Measurements from ENCODE around the gene SH3BGRL2. TPM values are rescaled to one million over a fixed set of nuclear protein-coding genes. Genes with fewer than 3 reads are reported as not detected.
"Not testable (repeated sequence)": the region's sequence is repeated elsewhere in the genome, so short reads cannot be mapped to it uniquely, and the experiment has no call there.

SH3BGRL2 gene
- total RNA-seq, 1 donor from 2014 or later = 19.5 TPM

DNA sequence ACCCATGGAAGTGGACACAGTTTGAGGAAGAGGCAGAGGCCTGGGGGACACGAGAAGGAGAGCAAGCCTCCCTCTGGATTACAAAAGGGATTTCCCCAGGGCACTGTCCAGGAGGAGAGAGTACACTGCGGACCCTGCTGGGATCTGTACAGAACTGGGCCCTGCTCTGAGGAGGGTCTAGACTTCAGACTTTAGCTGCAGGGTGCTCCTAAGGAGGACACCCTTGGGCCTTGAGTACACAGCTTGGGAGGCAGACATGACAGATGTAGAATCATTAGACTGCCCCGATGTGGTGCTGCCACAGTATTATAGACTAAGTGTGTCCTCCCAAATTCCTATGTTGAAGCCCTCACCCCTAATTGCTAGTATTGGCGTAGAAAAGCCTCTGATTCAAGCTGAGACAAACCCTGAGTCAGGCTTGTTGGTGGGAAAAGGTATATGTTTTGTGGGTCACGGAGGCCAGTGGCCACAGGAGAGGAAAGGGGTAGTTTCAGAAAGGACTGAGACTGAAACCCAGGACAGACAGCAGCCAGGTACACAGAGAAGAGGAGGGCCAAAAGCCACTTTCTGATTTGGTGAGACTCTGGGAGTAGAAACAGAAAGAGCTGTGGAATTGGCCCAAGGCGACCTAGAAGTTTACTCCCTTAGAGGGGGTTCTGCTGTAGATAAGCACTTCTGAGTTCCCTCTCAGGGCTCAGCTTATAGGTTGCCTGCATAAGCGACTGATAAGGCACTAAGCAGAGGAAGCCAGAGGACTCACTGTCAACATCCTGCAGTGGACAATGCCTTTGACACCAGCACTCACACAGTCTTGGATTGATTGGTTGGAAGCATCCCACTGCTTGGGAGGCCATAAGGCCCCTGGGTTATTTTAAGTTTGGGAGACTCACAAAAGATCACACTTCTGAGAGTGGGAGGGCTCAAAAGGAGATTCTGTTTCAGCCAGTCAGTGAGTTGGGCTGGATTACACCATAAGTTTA lies 16.5 kb upstream of the SH3BGRL2 start:
- DNase-seq = no peak

DNA sequence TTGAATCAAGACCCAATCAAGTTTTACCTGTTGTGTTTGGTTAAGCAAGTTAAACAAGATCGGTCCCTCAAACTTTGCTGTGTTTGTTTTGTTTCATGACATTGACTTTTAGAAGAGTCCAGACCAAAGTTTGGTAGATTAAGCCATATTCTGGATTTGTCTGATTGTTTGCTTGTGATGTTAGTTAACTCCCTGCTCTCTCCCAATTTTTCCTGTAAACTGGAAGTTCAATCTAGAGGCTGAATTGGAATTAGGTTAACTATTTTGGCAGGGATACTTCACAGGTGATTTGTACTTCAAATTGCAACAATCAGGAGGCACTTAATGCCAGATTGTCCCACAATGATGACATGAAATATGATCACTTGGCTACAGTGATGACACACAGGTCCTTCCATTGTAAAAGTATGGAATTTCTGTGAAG lies 13.6 kb upstream of the SH3BGRL2 start:
- no peak for DNase-seq

DNA sequence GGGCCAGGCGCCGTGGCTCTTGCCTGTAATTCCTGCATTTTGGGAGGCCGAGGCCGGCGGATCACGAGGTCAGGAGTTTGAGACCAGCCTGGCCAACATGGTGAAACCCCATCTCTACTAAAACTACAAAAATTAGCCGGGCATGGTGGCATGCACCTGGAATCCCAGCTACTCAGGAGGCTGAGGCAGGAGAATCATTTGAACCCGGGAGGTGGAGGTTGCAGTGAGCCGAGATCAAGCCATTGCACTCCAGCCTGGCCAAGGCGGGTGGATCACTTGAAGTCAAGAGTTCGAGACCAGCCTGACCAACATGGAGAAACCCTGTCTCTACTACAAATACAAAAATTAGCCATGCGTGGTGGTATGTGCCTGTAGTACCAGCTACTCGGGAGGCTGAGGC lies 12.7 kb upstream of the SH3BGRL2 start:
- not testable (repeated sequence) for DNase-seq

DNA sequence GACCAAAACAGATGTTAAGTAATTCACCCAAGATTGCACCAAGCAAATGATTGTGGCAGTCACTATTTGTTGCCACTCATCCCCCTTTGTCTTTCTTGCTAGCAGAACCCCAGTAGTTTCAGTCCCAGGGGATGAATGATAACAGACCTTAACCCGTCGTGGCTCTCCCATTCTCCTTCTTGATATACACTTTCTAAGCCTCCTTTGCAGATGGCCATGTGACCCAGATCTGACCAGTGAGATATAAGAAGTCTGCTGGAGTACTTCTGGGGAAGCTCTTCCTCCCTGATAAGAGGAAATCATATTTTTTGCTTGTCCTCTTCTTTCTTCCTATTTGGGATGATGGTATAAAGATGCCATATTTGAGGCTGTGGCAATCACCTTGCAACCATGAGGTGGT lies 9.6 kb upstream of the SH3BGRL2 start:
- DNase-seq = no peak

DNA sequence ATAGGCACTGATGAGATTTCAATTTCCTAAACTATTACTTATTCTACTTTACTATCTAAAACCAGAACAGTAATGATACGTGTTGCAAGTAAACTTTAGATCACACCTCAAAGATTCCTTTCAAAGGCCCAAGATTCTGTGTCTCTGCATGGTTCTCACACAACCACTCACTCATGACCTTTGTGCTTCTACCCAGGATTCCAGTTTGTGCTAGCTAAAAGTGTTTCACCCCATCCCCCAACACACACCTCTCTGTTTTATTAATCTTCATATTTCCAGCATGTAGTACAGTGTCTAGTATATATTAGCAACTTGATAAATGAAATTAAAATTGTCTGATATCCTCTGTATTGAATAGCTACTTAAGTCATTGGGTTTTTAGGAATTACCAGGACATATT lies 8.8 kb upstream of the SH3BGRL2 start:
- no peak for DNase-seq

DNA sequence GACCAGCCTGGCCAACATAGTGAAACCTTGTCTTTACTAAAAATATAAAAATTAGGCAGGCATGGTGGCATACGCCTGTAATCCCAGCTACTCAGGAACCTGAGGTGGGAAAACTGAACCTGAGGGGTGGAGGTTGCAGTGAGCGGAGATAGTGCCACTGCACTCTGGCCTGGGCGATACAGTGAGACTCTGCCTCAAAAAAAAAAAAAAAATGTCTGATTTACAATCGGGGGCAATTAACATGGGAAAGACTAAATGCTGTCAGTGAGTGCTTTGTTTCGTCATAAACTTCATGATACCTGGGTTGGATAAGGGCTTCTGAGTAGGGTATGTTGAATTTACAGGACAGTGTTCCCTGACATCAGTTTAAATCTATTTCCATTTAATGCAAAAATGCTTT lies 8.0 kb upstream of the SH3BGRL2 start:
- no peak for DNase-seq

DNA sequence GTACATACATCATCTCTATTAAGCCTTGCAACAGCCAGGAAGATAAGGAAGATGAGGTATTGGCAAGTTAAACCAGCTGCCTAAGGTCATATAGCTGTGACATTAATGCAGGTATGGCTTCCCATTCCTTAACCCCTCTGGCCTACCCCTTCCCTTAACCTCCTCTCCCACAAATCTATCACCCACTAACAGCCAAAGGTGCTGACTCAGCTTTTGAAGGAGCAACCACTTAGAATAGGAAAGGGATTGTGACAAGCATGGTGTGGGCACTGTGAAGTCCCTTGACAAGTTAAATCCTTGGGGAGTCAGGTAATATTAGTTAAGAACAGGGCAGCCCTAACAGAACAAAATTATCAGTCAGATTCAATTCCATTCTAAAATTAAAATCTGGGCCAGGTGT lies 5.4 kb upstream of the SH3BGRL2 start:
- no peak for DNase-seq

DNA sequence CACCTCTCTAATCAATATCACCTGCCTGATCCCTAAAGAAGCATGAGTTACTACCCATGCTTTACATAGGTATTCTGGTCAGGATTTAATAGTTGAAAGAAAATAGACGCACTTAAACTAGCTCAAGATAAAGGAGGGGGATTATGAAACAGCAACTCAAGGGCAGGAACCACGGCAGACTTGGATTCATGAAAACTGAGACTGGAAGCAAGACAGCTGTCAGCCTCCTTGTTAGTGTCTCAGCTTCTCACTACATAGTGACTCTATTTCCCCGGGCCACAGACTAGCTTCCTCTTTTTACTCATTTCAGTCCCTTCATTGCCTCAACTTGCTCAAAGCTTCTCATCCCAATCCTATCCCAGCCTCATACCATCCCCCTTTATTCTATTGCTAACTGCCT lies 4.3 kb upstream of the SH3BGRL2 start:
- DNase-seq = no peak

DNA sequence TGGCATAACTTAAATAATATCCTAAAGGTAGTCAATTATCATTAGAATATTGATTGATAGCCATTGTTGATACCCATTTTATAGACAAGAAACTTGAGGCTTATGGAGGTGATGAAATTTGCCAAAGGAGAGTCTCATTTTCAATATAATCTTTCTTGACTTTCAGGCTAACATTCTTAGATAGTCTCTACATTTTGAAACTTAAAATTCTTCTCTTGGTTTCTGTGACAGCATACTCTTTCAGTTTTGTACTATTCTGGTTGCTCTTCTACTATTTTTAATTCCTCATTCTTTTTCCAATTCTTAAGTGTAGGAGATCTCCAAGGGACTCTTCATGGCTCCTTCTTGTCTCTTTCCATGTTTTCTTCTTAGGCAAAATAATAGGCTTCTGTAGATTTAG lies 3.7 kb upstream of the SH3BGRL2 start:
- DNase-seq = no peak

DNA sequence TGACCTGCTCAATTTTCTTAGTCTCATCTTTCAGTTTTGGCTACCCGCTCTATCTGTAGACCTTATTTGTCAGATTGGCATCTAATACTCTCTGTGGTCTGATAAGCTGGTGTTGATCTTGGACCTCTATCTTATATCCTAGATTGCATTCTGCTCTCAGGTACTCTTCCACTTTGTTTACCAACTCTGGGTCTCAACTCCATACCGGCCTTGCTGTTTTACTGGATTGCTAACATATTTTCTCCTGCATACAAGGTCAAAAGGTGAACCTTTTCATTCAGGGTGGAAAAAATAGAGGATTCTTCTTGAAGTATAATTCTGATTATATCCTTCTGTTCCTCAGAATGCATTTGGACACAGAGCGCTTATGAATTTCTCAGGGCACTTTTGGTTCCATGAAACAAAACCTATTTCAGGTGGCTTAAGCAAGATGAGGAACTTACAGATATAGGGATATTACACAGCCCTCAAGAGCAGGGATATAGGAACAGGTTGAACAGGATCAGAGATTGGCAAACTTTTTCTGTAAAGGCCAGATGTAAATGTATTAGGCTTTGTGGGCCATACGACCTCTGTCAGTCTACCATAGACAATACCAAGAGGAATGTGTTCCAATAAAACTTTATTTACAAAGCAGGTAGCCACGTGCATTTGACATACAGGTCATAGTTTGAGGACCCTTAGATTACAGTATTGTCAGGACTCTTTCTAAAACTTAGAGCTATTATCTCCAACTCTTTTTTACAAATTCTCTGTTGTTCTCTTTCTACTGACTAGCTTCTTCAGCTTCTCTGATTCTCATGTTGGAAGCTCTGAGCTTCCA lies 2.5 kb upstream of the SH3BGRL2 start:
- DNase-seq = no peak

DNA sequence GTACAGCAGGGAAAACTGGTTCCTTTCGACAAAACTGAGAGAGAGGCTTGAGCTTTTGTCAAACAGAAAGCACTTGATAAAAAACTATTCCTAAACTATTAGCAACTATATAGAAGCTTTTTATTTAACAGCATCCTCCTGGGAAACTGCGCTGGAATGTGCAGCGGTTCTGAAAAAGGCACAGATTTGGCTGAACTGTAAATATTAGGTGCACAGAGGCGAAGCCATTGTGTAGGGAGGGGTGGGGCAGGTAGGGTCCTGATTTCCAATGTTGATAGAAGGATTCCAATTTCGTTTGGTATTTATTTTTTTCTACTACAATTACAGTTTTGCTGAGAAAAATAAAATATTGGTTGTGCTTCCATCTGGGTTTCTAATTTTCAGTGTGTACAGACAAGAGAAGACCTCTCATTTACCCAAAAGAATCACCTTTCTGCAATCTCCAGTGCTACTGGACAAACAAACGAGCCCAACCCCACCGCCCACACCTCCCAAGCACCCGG lies 698 bp upstream of the SH3BGRL2 start:
- no peak for DNase-seq

DNA sequence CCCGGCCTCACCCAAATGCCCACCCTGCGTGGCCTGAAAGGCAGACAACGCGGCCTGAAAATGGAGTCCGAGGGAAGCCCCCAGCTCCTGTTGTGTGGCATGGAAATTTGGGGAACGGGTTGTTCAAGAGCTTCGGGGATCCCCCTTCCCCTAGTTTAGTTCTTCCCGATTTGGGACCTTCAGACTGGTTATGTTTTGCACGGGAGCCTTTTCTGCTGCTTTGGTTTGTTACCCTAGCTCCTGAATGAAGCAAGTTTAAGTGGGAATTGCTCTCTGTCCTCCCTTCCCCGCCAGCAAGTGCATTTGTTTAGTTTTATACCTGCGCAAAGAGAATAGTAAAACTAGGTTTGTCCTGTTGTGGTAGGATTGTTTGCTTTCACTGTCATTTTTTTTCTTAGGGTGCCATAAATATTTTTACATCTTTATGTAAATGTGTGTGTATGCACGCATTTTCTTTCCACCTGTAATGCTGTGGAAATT lies 604 bp downstream of the SH3BGRL2 start:
- no peak for DNase-seq

DNA sequence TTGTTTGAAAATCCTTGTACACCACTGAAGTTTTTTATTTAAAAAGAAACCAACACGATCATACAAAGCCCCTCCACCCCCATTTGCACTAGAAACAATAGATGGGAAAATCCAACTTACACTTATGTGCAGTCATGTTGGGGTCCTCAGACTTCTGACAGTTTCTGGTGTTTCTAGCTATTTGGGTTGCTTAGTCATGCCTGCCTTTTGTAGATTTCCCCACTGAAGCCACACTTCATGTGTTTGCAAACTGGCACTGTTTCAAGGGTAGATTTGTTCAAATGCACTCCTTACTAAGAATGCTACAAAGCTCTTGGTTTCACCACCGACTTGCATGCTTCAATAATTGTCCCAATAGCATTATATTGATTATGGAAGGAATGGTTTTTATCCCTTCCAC lies 1.5 kb downstream of the SH3BGRL2 start:
- no peak for DNase-seq

DNA sequence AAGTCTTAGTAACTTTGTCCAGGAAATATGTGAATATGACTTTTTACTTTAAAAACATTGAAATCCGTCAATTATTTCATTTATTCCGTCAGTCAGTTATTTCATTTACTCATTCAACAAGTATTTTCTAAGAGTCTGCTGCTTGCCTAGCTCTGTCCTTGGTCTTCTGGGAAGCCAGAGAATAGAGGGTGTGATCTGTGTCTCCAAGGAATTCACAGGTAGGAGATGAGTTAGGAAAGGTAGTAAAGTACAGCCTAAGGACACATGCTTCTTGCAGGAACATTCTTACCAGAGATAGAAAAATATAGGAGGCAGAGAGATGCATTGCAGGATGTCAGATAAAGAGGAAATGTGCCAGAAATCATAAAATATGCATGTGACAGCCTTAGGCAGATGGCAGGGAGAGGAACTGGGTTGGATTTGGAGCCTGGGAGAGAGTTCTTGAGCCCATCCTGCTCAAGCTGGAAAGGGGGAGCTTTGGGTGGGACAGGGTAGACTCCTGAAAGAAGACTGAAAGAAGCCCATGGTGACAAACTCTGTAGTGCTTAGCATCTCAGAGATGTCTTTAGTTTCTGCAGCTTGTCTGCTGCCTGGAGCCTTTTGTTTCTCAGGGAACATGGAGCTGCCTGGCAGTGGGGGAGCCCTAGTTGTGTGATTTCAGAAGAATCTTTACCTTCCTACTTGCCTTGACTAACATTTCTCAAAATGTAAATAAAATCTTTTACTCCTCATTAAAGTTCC lies 3.5 kb downstream of the SH3BGRL2 start:
- no peak for DNase-seq

DNA sequence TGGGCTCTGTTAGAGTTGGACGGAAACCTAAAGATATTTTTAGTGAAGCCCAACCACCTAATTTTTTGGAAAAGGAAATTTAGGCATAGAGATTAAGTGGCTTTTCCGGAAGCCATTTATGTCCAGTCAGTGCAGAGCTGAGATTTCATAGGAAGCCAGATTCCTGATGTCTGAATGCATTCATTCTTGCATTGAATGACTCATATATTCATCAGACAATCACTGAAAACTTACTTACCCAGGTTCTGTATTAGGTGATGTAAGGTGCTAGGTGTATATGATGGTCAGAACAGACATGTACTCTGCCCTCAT lies 4.1 kb downstream of the SH3BGRL2 start:
- DNase-seq = no peak

DNA sequence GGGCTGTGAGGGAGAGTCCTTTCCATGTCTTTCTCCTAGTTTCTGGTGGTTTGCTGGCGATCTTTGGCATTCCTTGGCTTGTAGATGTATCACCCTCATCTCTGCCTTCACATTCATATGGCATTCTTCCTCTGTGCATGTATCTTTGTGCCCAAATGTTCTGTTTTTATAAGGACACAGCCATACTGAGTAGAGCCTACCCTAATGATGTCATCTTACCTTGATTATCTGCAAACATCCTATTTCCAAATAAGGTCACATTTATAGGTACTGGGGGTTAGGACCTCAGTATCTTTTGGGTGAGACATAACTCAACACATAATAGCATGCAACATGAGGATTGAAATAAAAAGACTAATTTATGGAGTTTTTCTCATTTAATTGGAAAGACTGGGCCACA lies 5.5 kb downstream of the SH3BGRL2 start:
- no peak for DNase-seq

DNA sequence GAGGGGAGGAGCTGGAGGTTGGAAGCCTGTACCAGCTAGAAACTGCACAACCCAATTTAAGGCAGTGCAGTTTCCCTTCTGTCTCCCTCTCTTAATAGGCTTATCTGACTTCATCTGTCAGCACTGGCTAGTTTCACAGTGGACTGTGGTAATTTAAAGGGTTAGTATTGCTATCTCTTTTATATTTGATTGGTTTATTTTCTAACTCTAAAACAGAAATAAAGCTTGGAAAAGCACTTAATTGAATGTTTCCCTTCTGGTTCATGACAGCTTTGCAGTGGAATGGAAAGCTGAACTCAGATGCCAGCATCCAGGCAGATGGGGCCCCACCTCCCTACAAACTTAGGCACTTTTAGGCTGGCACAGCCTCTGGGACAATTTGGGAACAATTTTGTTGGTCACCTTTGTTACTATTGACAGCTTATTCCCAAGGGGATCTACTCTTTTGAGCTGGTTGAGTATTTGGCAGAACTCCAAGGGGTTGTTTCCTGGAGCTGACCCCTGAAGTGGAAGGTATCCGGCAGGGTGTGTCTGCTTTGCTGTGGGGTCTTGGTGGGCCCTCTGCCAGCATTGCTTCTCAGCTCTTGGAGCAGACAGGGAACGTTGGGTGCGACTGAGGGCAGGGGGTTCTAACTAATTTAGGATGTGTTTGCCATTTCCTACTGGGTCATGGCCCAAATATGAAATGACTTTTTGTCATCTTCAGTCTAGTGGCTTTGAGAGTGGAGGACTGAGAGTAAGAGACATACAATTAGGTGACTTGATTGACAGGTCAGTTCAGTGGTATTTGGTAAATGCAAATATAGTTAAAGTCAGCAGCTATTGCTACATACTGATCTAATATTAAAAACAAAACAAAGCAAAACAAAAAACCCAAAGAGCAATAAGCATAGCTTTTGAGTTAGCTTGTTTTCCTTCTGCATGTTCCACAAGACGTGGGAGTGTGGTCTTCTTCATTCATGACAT lies 9.3 kb downstream of the SH3BGRL2 start:
- DNase-seq = no peak

DNA sequence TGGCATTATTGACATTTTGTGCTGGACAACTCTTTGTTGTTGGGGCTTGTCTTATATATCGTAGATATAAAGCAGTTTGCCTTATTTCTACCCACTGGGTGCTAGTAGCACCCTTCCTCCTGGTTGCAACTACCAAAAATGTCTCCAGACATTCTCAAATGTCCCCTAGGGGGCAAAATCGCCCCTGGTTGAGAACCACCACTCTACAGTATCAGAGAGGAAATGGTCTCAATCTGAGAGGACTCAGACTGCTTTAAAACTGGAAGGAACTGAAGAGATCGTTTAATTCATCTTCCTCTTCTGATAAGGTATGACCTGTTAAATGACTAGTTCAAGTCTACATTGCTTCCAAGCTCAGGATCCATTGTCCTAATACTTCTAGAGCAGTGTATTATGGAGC lies 14.9 kb downstream of the SH3BGRL2 start:
- no peak for DNase-seq

DNA sequence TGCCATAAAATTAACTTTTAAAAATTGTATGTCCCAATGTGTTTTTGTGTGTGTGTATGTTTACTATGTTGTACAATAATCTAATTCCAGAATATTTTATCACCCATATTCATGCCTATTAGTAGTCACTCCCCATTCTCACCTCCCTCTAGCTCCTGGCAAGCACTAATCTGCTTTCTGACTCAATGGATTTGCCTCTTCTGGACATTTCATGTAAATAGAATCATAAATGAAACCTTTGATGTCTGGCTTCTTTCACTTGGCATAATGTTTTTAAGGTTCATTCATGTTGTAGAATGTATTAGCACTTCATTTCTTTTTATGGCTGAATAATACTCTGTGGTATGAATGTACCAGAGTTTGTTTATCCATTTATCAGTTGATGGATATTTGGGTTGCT lies 15.4 kb downstream of the SH3BGRL2 start:
- no peak for DNase-seq

DNA sequence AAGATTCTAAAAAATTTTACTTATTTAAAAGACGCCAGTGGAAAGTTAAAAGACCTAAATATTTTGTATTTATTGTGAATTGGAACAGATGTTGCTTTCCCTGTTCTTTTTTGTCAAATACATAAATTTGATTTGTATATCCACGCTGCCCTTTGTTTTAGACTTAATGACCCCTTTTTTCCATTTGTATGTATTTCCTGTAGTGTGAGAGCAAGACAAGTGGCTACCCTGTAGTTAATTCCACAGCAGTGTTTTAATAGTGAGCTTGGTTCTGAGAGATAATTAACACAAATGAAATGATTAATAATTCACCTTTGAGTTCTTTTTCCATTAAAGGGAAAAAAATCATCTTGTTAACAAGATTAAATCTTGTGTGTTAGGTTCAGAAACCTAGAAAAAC lies 16.6 kb downstream of the SH3BGRL2 start:
- DNase-seq = no peak

DNA sequence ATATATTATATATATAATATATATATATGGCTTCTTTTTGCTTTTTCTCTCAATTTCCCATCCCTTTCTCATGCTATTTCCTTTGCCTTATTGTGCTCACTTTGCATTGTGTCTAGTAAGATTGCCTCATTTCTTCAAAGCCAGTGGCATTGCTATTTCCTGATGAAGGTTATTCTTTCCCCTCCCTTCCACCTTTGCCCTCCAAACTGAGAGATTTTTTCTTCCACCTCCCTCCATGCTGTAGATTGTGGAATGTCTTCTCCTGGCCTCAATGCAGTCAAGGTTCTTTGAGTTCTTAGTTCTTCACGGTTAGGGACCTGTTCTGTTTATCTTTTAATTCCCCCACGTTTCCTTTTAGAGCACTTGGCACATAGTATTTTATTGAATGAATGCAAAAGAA lies 17.2 kb downstream of the SH3BGRL2 start:
- DNase-seq = no peak

Data from skin of body (tissue), 2 donors.